NT2/D1 (cell line): Measurements from ENCODE around the gene RTN4RL2.
"Not testable (repeated sequence)": the region's sequence is repeated elsewhere in the genome, so short reads cannot be mapped to it uniquely, and the experiment has no call there.

Experiments used
- DNase-seq: peaks from one replicate; pipeline ENCODE4 v3.0.0-alpha.2; 2011; ENCODE audit warnings: low read depth, low spot score
- H3K27me3 ChIP-seq: 2 replicates; pipeline ENCODE4 v1.6.0; 2011; ENCODE audit warnings: mild to moderate bottlenecking; ENCODE audit not compliant: insufficient read length, insufficient read depth
- H3K36me3 ChIP-seq: 2 replicates; pipeline ENCODE4 v1.6.1; 2011; ENCODE audit warnings: mild to moderate bottlenecking, low read length, mixed read lengths; ENCODE audit not compliant: insufficient read depth, insufficient read length
- H3K4me1 ChIP-seq: 2 replicates; pipeline ENCODE4 v1.5.1; 2011; ENCODE audit not compliant: insufficient read depth, insufficient read length
- H3K4me3 ChIP-seq: 2 replicates; pipeline ENCODE4 v1.5.1; 2011; ENCODE audit warnings: low read depth; ENCODE audit not compliant: insufficient read length
- H3K9ac ChIP-seq: 2 replicates; pipeline ENCODE4 v1.6.0; 2011; ENCODE audit warnings: low read depth; ENCODE audit not compliant: insufficient read length
- H3K9me3 ChIP-seq: 2 replicates; pipeline ENCODE4 v1.5.1; 2011; ENCODE audit warnings: mild to moderate bottlenecking, low read length; ENCODE audit not compliant: insufficient read depth
- SUZ12 ChIP-seq: IDR thresholded peaks from 2 replicates; pipeline ENCODE4 v1.6.1; 2011; ENCODE audit not compliant: insufficient read length, insufficient read depth; ENCODE audit errors: extremely low read depth
- YY1 ChIP-seq: IDR thresholded peaks from 2 replicates; pipeline ENCODE4 v1.6.1; 2011; ENCODE audit not compliant: insufficient read length, insufficient read depth
- ZNF274 ChIP-seq: IDR thresholded peaks from 2 replicates; pipeline ENCODE4 v1.6.1; 2011; ENCODE audit warnings: mild to moderate bottlenecking, low read depth, low read length

Gene RTN4RL2

GRCh38 chr11:57434640-57435546, 25.4 kb upstream of the RTN4RL2 start:
- Histone ChIP-seq H3K4me3 (no peak overlapping the region), H3K4me1 (no peaks in the 10 kb centered on the region), H3K9me3 (no peaks in the 10 kb centered on the region)

GRCh38 chr11:57436031-57436430, 24.3 kb upstream of the RTN4RL2 start:
- no peak overlapping the region for H3K4me3 ChIP-seq
- TF ChIP-seq ZNF274: no peak
- TF ChIP-seq SUZ12: no peak
- no peak for TF ChIP-seq YY1

More at GRCh38 chr11:57434640-57435546, 25.4 kb upstream of the RTN4RL2 start:
- H3K9ac ChIP-seq: no peak overlapping the region
- TF ChIP-seq ZNF274 (no peak), SUZ12 (no peak)
- no peaks in the 10 kb centered on the region for H3K36me3 ChIP-seq
- no peak for DNase-seq
- H3K27me3 ChIP-seq: no peaks in the 10 kb centered on the region

GRCh38 chr11:57438345-57439285, 21.7 kb upstream of the RTN4RL2 start:
- no peaks in the 10 kb centered on the region for H3K4me1 ChIP-seq
- no peak for DNase-seq
- no peaks in the 10 kb centered on the region for H3K36me3 ChIP-seq
- no peak overlapping the region for H3K9ac ChIP-seq
- H3K4me3 ChIP-seq: no peak overlapping the region
- no peaks in the 10 kb centered on the region for H3K27me3 ChIP-seq
- TF ChIP-seq YY1 (no peak), ZNF274 (no peak), SUZ12 (no peak)
- H3K9me3 ChIP-seq: no peaks in the 10 kb centered on the region

More at GRCh38 chr11:57436031-57436430, 24.3 kb upstream of the RTN4RL2 start:
- Histone ChIP-seq H3K4me1 (no peaks in the 10 kb centered on the region), H3K36me3 (no peaks in the 10 kb centered on the region), H3K27me3 (no peaks in the 10 kb centered on the region), H3K9ac (no peak overlapping the region), H3K9me3 (no peaks in the 10 kb centered on the region)
- DNase-seq: no peak

- H3K9me3 ChIP-seq: no peaks in the 10 kb centered on the region
- no peaks in the 10 kb centered on the region for H3K27me3 ChIP-seq
- no peak overlapping the region for H3K4me3 ChIP-seq
- no peaks in the 10 kb centered on the region for H3K4me1 ChIP-seq
- no peak for DNase-seq
- H3K36me3 ChIP-seq: no peaks in the 10 kb centered on the region
- no peak overlapping the region for H3K9ac ChIP-seq
- no peak for TF ChIP-seq SUZ12
- TF ChIP-seq YY1: no peak
- no peak for TF ChIP-seq ZNF274
Measured at GRCh38 chr11:57439786-57440185, 20.5 kb upstream of the RTN4RL2 start.

- no peaks in the 10 kb centered on the region for H3K36me3 ChIP-seq
- no peaks in the 10 kb centered on the region for H3K4me1 ChIP-seq
- no peak overlapping the region for H3K9ac ChIP-seq
- no peaks in the 10 kb centered on the region for H3K9me3 ChIP-seq
- H3K27me3 ChIP-seq: no peaks in the 10 kb centered on the region
- no peak for DNase-seq
- no peak for TF ChIP-seq ZNF274
- TF ChIP-seq SUZ12: no peak
- no peak for TF ChIP-seq YY1
- H3K4me3 ChIP-seq: no peak overlapping the region
Measured at GRCh38 chr11:57440744-57441414, 19.4 kb upstream of the RTN4RL2 start.

- no peaks in the 10 kb centered on the region for H3K36me3 ChIP-seq
- H3K9ac ChIP-seq: no peak overlapping the region
- DNase-seq: no peak
- H3K4me3 ChIP-seq: no peak overlapping the region
- no peaks in the 10 kb centered on the region for H3K9me3 ChIP-seq
- no peaks in the 10 kb centered on the region for H3K27me3 ChIP-seq
- no peak for TF ChIP-seq SUZ12
- no peak for TF ChIP-seq YY1
- no peak for TF ChIP-seq ZNF274
- no peaks in the 10 kb centered on the region for H3K4me1 ChIP-seq
Measured at GRCh38 chr11:57444362-57445121, 15.8 kb upstream of the RTN4RL2 start.

- not testable (repeated sequence) for DNase-seq, H3K9ac ChIP-seq, H3K4me1 ChIP-seq, H3K36me3 ChIP-seq, H3K9me3 ChIP-seq, H3K4me3 ChIP-seq, H3K27me3 ChIP-seq
Measured at GRCh38 chr11:57445122-57445394, 15.3 kb upstream of the RTN4RL2 start.
